ENCODE data around the gene INSYN1.

The INSYN1 gene

GRCh38 chr15:73760330-73761329 lies 7.5 kb upstream of the INSYN1 start:
- no peak for TF ChIP-seq CTCF (conservative IDR thresholded peaks at IDR 0.05; ENCODE audit: low read depth, low read length)
- DNase-seq (ENCODE audit: low read depth) = no peak
- H3K4me3 ChIP-seq (ENCODE audit: low read depth, low read length) = no peak overlapping the region

- H3K4me3 ChIP-seq (ENCODE audit: low read depth, low read length) = no peak overlapping the region
- DNase-seq (ENCODE audit: low read depth) = no peak
- TF ChIP-seq CTCF (conservative IDR thresholded peaks at IDR 0.05; ENCODE audit: low read depth, low read length) = no peak
Measured at GRCh38 chr15:73758461-73758860, 5.3 kb upstream of the INSYN1 start.

DNA sequence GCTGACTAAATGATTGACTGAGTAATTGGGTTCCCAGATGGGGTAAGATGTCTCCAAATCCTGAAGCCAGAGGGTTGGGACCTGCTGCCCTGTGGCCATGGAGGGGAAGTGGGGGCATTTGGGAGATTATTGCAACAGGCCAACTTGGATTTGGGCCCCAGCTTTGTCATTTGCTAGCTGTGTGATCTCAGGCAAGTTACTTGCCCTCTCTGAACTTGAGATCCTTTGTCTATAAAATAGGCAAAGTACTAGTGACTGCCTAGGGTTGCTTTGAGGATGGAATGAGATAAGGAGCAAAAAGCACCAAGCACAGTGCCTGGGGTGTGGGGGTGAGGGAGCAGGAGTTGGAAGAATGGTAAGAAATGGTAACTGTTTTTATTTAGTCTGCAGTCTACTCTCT lies 4.4 kb upstream of the INSYN1 start:
- H3K4me3 ChIP-seq (ENCODE audit: low read depth, low read length) = no peak overlapping the region
- DNase-seq (ENCODE audit: low read depth) = no peak
- TF ChIP-seq CTCF (conservative IDR thresholded peaks at IDR 0.05; ENCODE audit: low read depth, low read length) = no peak

- no peak for DNase-seq (ENCODE audit: low read depth)
- H3K4me3 ChIP-seq (ENCODE audit: low read depth, low read length) = no peak overlapping the region
- no peak for TF ChIP-seq CTCF (conservative IDR thresholded peaks at IDR 0.05; ENCODE audit: low read depth, low read length)
Measured at GRCh38 chr15:73756947-73757513, 3.9 kb upstream of the INSYN1 start.

DNA sequence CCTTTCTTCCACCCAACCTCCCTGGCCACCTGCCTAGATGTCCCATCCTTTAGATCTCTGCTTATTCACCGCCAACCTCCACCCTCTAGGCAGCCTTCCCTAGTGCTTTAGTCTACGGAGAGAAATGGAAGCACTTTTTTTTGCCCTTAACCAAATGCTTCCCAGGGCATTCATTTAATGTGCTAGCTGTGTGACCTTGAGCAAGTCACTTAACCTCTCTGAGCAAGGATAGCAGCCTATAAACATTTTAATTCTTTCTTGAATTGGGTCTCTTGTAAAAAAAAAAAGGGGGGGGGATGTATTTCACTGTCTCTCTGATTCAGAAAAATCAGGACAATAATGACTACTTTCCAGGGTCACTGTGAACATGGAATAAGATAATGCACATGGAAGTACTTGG lies 3.2 kb upstream of the INSYN1 start:
- no peak for TF ChIP-seq CTCF (conservative IDR thresholded peaks at IDR 0.05; ENCODE audit: low read depth, low read length)
- DNase-seq (ENCODE audit: low read depth) = no peak
- H3K4me3 ChIP-seq (ENCODE audit: low read depth, low read length) = no peak overlapping the region

DNA sequence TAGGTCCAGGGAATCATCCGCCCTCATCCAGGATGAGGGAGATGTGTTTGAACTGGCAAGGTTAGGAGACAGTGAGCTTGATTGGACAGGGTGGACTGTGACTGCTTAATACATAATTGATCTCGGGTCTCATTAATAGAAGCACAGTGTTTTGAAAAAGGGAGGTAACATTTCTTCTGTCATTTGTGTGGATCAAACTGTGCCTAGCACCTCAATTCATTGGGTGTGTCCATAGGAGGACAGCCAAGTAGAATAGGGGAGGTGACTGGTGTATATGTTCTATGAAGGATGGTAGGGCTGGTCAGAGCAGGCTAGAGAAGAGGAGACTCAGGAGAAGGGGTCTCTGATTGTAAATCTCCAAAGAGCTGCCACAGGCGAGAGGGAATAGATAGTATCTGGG lies 2.8 kb upstream of the INSYN1 start:
- DNase-seq (ENCODE audit: low read depth) = no peak
- no peak overlapping the region for H3K4me3 ChIP-seq (ENCODE audit: low read depth, low read length)
- TF ChIP-seq CTCF (conservative IDR thresholded peaks at IDR 0.05; ENCODE audit: low read depth, low read length) = no peak
